ENCODE data around the gene GPR83.

Gene GPR83

GRCh38 chr11:94405062-94405833 is 4.0 kb upstream of the GPR83 start:
- no peak for TF ChIP-seq CTCF (IDR thresholded peaks at IDR 0.05; ENCODE audit: control insufficient read depth, insufficient read depth, low read depth, low read length, missing control alignments)
- no peak overlapping the region for H3K4me3 ChIP-seq (ENCODE audit: control insufficient read depth, low read depth, low read length)
- no peak for DNase-seq (ENCODE audit: low read depth)

GRCh38 chr11:94402355-94402754 is 1.1 kb upstream of the GPR83 start:
- no peak for DNase-seq (ENCODE audit: low read depth)
- H3K4me3 ChIP-seq (ENCODE audit: control insufficient read depth, low read depth, low read length) = no peak overlapping the region
- TF ChIP-seq CTCF (IDR thresholded peaks at IDR 0.05; ENCODE audit: control insufficient read depth, insufficient read depth, low read depth, low read length, missing control alignments) = no peak

GRCh38 chr11:94401773-94402265 is 600 bp upstream of the GPR83 start:
- no peak for DNase-seq (ENCODE audit: low read depth)
- no peak for TF ChIP-seq CTCF (IDR thresholded peaks at IDR 0.05; ENCODE audit: control insufficient read depth, insufficient read depth, low read depth, low read length, missing control alignments)
- H3K4me3 ChIP-seq (ENCODE audit: control insufficient read depth, low read depth, low read length) = peak overlapping the region; percentile 51

GRCh38 chr11:94400457-94400838 is 771 bp downstream of the GPR83 start:
- DNase-seq (ENCODE audit: low read depth) = no peak
- TF ChIP-seq CTCF (IDR thresholded peaks at IDR 0.05; ENCODE audit: control insufficient read depth, insufficient read depth, low read depth, low read length, missing control alignments) = no peak
- no peak overlapping the region for H3K4me3 ChIP-seq (ENCODE audit: control insufficient read depth, low read depth, low read length)

- no peak overlapping the region for H3K4me3 ChIP-seq (ENCODE audit: control insufficient read depth, low read depth, low read length)
- DNase-seq (ENCODE audit: low read depth) = no peak
- TF ChIP-seq CTCF (IDR thresholded peaks at IDR 0.05; ENCODE audit: control insufficient read depth, insufficient read depth, low read depth, low read length, missing control alignments) = no peak
Observed at GRCh38 chr11:94400050-94400449, 1.2 kb downstream of the GPR83 start.

GRCh38 chr11:94398101-94398500 is 3.1 kb downstream of the GPR83 start:
- no peak for DNase-seq (ENCODE audit: low read depth)
- TF ChIP-seq CTCF (IDR thresholded peaks at IDR 0.05; ENCODE audit: control insufficient read depth, insufficient read depth, low read depth, low read length, missing control alignments) = no peak
- no peak overlapping the region for H3K4me3 ChIP-seq (ENCODE audit: control insufficient read depth, low read depth, low read length)
